ENCODE results near the gene MIA2. TPM values are rescaled to one million over a fixed set of nuclear protein-coding genes. Genes with fewer than 3 reads are reported as not detected.

The MIA2 gene
- total and polyA plus RNA-seq, 9 of the 15 experiments (the other 6 are each of a cell fraction or from before 2014, with no cell fraction given), result 6.0 to 21.8 (median 12.8) TPM

DNA sequence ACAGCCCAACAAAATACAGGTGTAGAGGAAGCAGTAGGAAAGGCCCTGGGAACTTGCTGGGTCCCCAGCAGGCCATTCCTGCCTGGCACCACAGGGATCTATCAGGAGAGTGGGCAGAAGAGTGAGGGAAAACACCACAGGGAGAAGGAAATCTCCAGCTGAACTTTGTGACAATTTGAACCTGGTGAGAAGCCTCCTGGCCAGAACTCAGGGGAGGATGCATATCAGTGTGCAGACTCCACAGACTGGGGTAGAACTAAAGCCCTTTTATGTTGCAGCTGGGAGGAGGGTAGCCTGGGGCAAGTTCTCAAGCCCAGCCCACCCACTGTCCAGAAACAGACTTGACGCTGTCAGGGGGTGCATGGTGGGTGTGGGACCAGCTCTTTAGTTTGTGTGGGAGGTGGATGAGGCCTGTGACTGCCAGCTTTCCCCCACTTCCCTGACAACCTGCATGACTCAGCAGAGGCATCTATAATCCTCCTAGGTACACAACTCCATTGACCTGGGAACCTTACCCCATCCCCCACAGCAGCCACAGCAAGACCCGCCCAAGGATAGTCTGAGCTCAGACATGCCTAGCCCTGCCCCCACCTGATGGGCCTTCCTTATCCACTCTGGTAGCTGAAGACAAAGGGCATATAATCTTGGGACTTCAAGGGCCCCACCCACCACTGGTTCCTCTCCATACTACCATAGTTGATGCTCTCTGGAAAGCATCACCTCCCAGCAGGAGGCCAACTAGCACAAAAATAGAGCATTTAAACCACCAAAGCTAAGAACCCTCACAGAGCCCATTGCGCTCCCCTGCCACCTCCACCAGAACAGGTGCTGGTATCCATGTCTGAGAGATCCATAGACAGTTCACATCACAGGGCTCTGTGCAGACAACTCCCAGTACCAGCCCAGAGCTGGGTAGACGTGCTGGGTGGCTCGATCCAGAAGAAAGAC lies 29.8 kb upstream of the MIA2 start (continued):
- TF ChIP-seq KDM1A (IDR thresholded peaks at IDR 0.05) (0 out of 4 replicates have a peak, but pooled peaks of 1 of the 2 experiments have one; percentile 13), PHF21A (IDR thresholded peaks at IDR 0.05; ENCODE audit: borderline replicate concordance, low read depth) (no peak), ZFP36 (IDR thresholded peaks at IDR 0.05; ENCODE audit: low read depth, low read length, partially characterized antibody) (peak; percentile 92), MCM2 (IDR thresholded peaks at IDR 0.05; ENCODE audit: low read depth) (no peak), TCF7L2 (IDR thresholded peaks at IDR 0.05; ENCODE audit: low read depth, low read length) (no peak), SAP30 (IDR thresholded peaks at IDR 0.05; ENCODE audit: borderline replicate concordance, insufficient read depth, low read depth, low read length, poor library complexity, severe bottlenecking) (no peak), TEAD2 (tag; IDR thresholded peaks at IDR 0.05) (no peak), LEF1 (IDR thresholded peaks at IDR 0.05) (peak; percentile 37; the same call in 1 of the 2 replicates), YY1 (IDR thresholded peaks at IDR 0.05; ENCODE audit: borderline replicate concordance in 1 of 3, control insufficient read depth in 1 of 3, extremely low read depth in 1 of 3, insufficient read depth in 3 of 3, insufficient read length in 1 of 3, insufficient replicate concordance in 2 of 3, low read depth in 1 of 3, low read length in 2 of 3) (peak in 1 of 3 experiments; percentile 10), NFE2 (IDR thresholded peaks at IDR 0.05; ENCODE audit: low read depth) (peak; percentile 76), ZNF324 (CRISPR knock-in tag; IDR thresholded peaks at IDR 0.05) (no peak), ARHGAP35 (IDR thresholded peaks at IDR 0.05; ENCODE audit: partially characterized antibody) (no peak)
- TF ChIP-seq, protein P1, sequence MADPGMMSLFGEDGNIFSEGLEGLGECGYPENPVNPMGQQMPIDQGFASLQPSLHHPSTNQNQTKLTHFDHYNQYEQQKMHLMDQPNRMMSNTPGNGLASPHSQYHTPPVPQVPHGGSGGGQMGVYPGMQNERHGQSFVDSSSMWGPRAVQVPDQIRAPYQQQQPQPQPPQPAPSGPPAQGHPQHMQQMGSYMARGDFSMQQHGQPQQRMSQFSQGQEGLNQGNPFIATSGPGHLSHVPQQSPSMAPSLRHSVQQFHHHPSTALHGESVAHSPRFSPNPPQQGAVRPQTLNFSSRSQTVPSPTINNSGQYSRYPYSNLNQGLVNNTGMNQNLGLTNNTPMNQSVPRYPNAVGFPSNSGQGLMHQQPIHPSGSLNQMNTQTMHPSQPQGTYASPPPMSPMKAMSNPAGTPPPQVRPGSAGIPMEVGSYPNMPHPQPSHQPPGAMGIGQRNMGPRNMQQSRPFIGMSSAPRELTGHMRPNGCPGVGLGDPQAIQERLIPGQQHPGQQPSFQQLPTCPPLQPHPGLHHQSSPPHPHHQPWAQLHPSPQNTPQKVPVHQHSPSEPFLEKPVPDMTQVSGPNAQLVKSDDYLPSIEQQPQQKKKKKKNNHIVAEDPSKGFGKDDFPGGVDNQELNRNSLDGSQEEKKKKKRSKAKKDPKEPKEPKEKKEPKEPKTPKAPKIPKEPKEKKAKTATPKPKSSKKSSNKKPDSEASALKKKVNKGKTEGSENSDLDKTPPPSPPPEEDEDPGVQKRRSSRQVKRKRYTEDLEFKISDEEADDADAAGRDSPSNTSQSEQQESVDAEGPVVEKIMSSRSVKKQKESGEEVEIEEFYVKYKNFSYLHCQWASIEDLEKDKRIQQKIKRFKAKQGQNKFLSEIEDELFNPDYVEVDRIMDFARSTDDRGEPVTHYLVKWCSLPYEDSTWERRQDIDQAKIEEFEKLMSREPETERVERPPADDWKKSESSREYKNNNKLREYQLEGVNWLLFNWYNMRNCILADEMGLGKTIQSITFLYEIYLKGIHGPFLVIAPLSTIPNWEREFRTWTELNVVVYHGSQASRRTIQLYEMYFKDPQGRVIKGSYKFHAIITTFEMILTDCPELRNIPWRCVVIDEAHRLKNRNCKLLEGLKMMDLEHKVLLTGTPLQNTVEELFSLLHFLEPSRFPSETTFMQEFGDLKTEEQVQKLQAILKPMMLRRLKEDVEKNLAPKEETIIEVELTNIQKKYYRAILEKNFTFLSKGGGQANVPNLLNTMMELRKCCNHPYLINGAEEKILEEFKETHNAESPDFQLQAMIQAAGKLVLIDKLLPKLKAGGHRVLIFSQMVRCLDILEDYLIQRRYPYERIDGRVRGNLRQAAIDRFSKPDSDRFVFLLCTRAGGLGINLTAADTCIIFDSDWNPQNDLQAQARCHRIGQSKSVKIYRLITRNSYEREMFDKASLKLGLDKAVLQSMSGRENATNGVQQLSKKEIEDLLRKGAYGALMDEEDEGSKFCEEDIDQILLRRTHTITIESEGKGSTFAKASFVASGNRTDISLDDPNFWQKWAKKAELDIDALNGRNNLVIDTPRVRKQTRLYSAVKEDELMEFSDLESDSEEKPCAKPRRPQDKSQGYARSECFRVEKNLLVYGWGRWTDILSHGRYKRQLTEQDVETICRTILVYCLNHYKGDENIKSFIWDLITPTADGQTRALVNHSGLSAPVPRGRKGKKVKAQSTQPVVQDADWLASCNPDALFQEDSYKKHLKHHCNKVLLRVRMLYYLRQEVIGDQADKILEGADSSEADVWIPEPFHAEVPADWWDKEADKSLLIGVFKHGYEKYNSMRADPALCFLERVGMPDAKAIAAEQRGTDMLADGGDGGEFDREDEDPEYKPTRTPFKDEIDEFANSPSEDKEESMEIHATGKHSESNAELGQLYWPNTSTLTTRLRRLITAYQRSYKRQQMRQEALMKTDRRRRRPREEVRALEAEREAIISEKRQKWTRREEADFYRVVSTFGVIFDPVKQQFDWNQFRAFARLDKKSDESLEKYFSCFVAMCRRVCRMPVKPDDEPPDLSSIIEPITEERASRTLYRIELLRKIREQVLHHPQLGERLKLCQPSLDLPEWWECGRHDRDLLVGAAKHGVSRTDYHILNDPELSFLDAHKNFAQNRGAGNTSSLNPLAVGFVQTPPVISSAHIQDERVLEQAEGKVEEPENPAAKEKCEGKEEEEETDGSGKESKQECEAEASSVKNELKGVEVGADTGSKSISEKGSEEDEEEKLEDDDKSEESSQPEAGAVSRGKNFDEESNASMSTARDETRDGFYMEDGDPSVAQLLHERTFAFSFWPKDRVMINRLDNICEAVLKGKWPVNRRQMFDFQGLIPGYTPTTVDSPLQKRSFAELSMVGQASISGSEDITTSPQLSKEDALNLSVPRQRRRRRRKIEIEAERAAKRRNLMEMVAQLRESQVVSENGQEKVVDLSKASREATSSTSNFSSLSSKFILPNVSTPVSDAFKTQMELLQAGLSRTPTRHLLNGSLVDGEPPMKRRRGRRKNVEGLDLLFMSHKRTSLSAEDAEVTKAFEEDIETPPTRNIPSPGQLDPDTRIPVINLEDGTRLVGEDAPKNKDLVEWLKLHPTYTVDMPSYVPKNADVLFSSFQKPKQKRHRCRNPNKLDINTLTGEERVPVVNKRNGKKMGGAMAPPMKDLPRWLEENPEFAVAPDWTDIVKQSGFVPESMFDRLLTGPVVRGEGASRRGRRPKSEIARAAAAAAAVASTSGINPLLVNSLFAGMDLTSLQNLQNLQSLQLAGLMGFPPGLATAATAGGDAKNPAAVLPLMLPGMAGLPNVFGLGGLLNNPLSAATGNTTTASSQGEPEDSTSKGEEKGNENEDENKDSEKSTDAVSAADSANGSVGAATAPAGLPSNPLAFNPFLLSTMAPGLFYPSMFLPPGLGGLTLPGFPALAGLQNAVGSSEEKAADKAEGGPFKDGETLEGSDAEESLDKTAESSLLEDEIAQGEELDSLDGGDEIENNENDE (IDR thresholded peaks at IDR 0.05; ENCODE audit: low read depth, low read length), result no peak
- TF ChIP-seq, protein P2, sequence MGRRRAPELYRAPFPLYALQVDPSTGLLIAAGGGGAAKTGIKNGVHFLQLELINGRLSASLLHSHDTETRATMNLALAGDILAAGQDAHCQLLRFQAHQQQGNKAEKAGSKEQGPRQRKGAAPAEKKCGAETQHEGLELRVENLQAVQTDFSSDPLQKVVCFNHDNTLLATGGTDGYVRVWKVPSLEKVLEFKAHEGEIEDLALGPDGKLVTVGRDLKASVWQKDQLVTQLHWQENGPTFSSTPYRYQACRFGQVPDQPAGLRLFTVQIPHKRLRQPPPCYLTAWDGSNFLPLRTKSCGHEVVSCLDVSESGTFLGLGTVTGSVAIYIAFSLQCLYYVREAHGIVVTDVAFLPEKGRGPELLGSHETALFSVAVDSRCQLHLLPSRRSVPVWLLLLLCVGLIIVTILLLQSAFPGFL (CRISPR knock-in tag; IDR thresholded peaks at IDR 0.05), result no peak
